Nephron progenitor cell (in vitro differentiated cells): ENCODE measurements around the gene TMEM107.

Experiments
- DNase-seq: peaks from one replicate; pipeline ENCODE4 v3.0.0; 2021
- H3K27ac Mint-ChIP-seq: 2 replicates; pipeline ENCODE4 v1.8.0; 2021; ENCODE audit warnings: mild to moderate bottlenecking, moderate library complexity, mixed read lengths
- H3K27me3 Mint-ChIP-seq: 2 replicates; pipeline ENCODE4 v1.8.0; 2021; ENCODE audit warnings: mild to moderate bottlenecking, low read depth, mixed read lengths; ENCODE audit not compliant: poor library complexity
- H3K36me3 Mint-ChIP-seq: 2 replicates; pipeline ENCODE4 v1.8.0; 2021; ENCODE audit warnings: low read depth, mixed read lengths
- H3K4me1 Mint-ChIP-seq: 2 replicates; pipeline ENCODE4 v1.8.0; 2021; ENCODE audit warnings: mixed read lengths
- H3K4me3 Mint-ChIP-seq: 2 replicates; pipeline ENCODE4 v1.8.0; 2021; ENCODE audit warnings: mild to moderate bottlenecking, moderate library complexity, mixed read lengths
- H3K9me3 Mint-ChIP-seq: 2 replicates; pipeline ENCODE4 v1.8.0; 2021; ENCODE audit warnings: mild to moderate bottlenecking, moderate library complexity, mixed read lengths
- CTCF ChIP-seq: fragments of 200-600 bp; sonication (generic); IDR thresholded peaks from 2 replicates; pipeline ENCODE4 v1.5.0; 2021; ENCODE audit warnings: antibody characterized with exemption

The TMEM107 gene

GRCh38 chr17:8160224-8160577, 16.0 kb downstream of the TMEM107 start:
- H3K36me3 Mint-ChIP-seq: peaks cover 11% of the 10 kb centered on the region
- TF ChIP-seq CTCF: no peak
- H3K4me1 Mint-ChIP-seq: peaks cover 45% of the 10 kb centered on the region
- no peaks in the 10 kb centered on the region for H3K9me3 Mint-ChIP-seq
- peaks cover 5% of the 10 kb centered on the region for H3K27me3 Mint-ChIP-seq
- H3K27ac Mint-ChIP-seq: peak overlapping the region; percentile 95
- no peak for DNase-seq
- H3K4me3 Mint-ChIP-seq: peak overlapping the region; percentile 62

GRCh38 chr17:8159459-8160223, 16.5 kb downstream of the TMEM107 start:
- TF ChIP-seq CTCF: no peak
- H3K4me3 Mint-ChIP-seq: peak overlapping the region; percentile 62
- H3K36me3 Mint-ChIP-seq: peaks cover 11% of the 10 kb centered on the region
- no peaks in the 10 kb centered on the region for H3K9me3 Mint-ChIP-seq
- no peak for DNase-seq
- peaks cover 2% of the 10 kb centered on the region for H3K27me3 Mint-ChIP-seq
- peaks cover 39% of the 10 kb centered on the region for H3K4me1 Mint-ChIP-seq
- H3K27ac Mint-ChIP-seq: peak overlapping the region; percentile 95

- peaks cover 11% of the 10 kb centered on the region for H3K36me3 Mint-ChIP-seq
- H3K4me3 Mint-ChIP-seq: no peak overlapping the region
- no peak overlapping the region for H3K27ac Mint-ChIP-seq
- no peak for TF ChIP-seq CTCF
- H3K9me3 Mint-ChIP-seq: no peaks in the 10 kb centered on the region
- DNase-seq: no peak
- H3K4me1 Mint-ChIP-seq: peaks cover 33% of the 10 kb centered on the region
- H3K27me3 Mint-ChIP-seq: peaks cover 2% of the 10 kb centered on the region
Observed at GRCh38 chr17:8159032-8159400, 17.2 kb downstream of the TMEM107 start.

GRCh38 chr17:8158267-8159031, 17.7 kb downstream of the TMEM107 start:
- no peak overlapping the region for H3K27ac Mint-ChIP-seq
- no peak overlapping the region for H3K4me3 Mint-ChIP-seq
- peaks cover 27% of the 10 kb centered on the region for H3K4me1 Mint-ChIP-seq
- peak; percentile 90 for TF ChIP-seq CTCF
- H3K9me3 Mint-ChIP-seq: no peaks in the 10 kb centered on the region
- peak; percentile 95 for DNase-seq
- peaks cover 11% of the 10 kb centered on the region for H3K36me3 Mint-ChIP-seq
- peaks cover 2% of the 10 kb centered on the region for H3K27me3 Mint-ChIP-seq

GRCh38 chr17:8156246-8156992, 19.8 kb downstream of the TMEM107 start:
- Mint-ChIP-seq H3K27ac (no peak overlapping the region), H3K9me3 (no peaks in the 10 kb centered on the region), H3K4me3 (no peak overlapping the region), H3K36me3 (peaks cover 11% of the 10 kb centered on the region), H3K27me3 (peaks cover 2% of the 10 kb centered on the region), H3K4me1 (peaks cover 23% of the 10 kb centered on the region)
- TF ChIP-seq CTCF: no peak
- peak; percentile 99 for DNase-seq
